ENCODE data around the gene ASCC3.

GRCh38 chr6:100538086-100538485 is 343.0 kb downstream of the ASCC3 start:
- TF ChIP-seq CTCF (IDR thresholded peaks at IDR 0.05 in 4 of 5, conservative IDR thresholded peaks at IDR 0.05 in 1 of 5): no peak
- no peak for TF ChIP-seq POLR2A (IDR thresholded peaks at IDR 0.05)

Data from gastrocnemius medialis (tissue), 4 donors.